ENCODE data around the gene SMYD3. TPM values are rescaled to one million over a fixed set of nuclear protein-coding genes. Genes with fewer than 3 reads are reported as not detected.

The SMYD3 gene
- total and polyA plus RNA-seq, 2 of the 13 experiments (the other 11 are each of a cell fraction or from before 2014, with no cell fraction given), result 27.7 to 35.8 TPM

- TF ChIP-seq ZNF629 (CRISPR knock-in tag; conservative IDR thresholded peaks at IDR 0.05), result no peak
- no peak for TF ChIP-seq IRF2 (CRISPR knock-in tag; IDR thresholded peaks at IDR 0.05)
- no peak for TF ChIP-seq ZNF543 (CRISPR knock-in tag; IDR thresholded peaks at IDR 0.05)
- TF ChIP-seq ZFX (CRISPR knock-in tag; IDR thresholded peaks at IDR 0.05; ENCODE audit: low read depth), result no peak
- TF ChIP-seq, protein P1, sequence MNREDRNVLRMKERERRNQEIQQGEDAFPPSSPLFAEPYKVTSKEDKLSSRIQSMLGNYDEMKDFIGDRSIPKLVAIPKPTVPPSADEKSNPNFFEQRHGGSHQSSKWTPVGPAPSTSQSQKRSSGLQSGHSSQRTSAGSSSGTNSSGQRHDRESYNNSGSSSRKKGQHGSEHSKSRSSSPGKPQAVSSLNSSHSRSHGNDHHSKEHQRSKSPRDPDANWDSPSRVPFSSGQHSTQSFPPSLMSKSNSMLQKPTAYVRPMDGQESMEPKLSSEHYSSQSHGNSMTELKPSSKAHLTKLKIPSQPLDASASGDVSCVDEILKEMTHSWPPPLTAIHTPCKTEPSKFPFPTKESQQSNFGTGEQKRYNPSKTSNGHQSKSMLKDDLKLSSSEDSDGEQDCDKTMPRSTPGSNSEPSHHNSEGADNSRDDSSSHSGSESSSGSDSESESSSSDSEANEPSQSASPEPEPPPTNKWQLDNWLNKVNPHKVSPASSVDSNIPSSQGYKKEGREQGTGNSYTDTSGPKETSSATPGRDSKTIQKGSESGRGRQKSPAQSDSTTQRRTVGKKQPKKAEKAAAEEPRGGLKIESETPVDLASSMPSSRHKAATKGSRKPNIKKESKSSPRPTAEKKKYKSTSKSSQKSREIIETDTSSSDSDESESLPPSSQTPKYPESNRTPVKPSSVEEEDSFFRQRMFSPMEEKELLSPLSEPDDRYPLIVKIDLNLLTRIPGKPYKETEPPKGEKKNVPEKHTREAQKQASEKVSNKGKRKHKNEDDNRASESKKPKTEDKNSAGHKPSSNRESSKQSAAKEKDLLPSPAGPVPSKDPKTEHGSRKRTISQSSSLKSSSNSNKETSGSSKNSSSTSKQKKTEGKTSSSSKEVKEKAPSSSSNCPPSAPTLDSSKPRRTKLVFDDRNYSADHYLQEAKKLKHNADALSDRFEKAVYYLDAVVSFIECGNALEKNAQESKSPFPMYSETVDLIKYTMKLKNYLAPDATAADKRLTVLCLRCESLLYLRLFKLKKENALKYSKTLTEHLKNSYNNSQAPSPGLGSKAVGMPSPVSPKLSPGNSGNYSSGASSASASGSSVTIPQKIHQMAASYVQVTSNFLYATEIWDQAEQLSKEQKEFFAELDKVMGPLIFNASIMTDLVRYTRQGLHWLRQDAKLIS (CRISPR knock-in tag; IDR thresholded peaks at IDR 0.05), result no peak
- TF ChIP-seq, protein P2, sequence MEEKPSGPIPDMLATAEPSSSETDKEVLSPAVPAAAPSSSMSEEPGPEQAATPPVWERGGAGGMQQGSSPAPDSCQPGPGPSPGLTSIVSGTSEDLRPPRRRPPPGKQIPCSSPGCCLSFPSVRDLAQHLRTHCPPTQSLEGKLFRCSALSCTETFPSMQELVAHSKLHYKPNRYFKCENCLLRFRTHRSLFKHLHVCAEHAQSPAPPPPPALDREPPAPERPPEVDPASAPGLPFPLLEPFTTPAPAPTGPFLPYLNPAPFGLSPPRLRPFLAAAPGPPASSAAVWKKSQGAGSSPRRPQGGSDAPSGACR (CRISPR knock-in tag; IDR thresholded peaks at IDR 0.05), result no peak
- no peak for TF ChIP-seq GTF3A (CRISPR knock-in tag; conservative IDR thresholded peaks at IDR 0.05)
- no peak for TF ChIP-seq ZNF770 (CRISPR knock-in tag; IDR thresholded peaks at IDR 0.05)
- TF ChIP-seq TRIM24 (CRISPR knock-in tag; IDR thresholded peaks at IDR 0.05), result no peak
- TF ChIP-seq TFDP2 (CRISPR knock-in tag; IDR thresholded peaks at IDR 0.05), result no peak
Observed at GRCh38 chr1:246537887-246538286, 30.8 kb upstream of the SMYD3 start (continued).
